ENCODE data around the gene DLX2. TPM values are rescaled to one million over a fixed set of nuclear protein-coding genes. Genes with fewer than 3 reads are reported as not detected.

The DLX2 gene
- total RNA-seq, 2 experiments from 2014 or later = not detected

- ChIA-PET POLR2A (interaction anchor here (1.0 to 2.5 kb wide), 2 partner anchors 11 to 15 kb away, joined by 3 to 9 read pairs; no protein-coding TSS in a partner anchor), CTCF (interaction anchor here (1.3 kb wide), 1 partner anchor 22 kb away, joined by 3 read pairs; no protein-coding TSS in a partner anchor)
- H3K4me1 Mint-ChIP-seq (ENCODE audit: low read depth) = peaks cover 80% of the 10 kb centered on the region
- intact Hi-C loops (cut with DNase I, micrococcal nuclease) = no loop called here
- ATAC-seq (ENCODE audit: poor library complexity) (peak; percentile 40), DNase-seq (peak in 5 of 14 experiments; percentile 43 to 77 (median 48))
- Histone ChIP-seq H3K27ac (ENCODE audit: low read depth in 1 of 2, low read length in 2 of 2) (no peak overlapping the region), H3K27me3 (ENCODE audit: control insufficient read depth in 1 of 2, insufficient read depth in 2 of 2, low read length in 2 of 2) (peaks cover 100% of the 10 kb centered on the region in 2 experiments), H3K4me3 (ENCODE audit: low read length) (peak overlapping the region; percentile 41), H3K4me1 (ENCODE audit: insufficient read depth, low read length) (peaks cover 75% of the 10 kb centered on the region), H3K36me3 (ENCODE audit: insufficient read depth, low read length) (no peaks in the 10 kb centered on the region), H3K9me3 (ENCODE audit: control insufficient read depth in 1 of 2, insufficient read depth in 1 of 2, low read length in 2 of 2) (peaks cover 16 to 86% of the 10 kb centered on the region in 2 experiments)
- peak overlapping the region; percentile 78 for H3K27ac Mint-ChIP-seq
- H3K4me3 Mint-ChIP-seq = peak overlapping the region; percentile 70
- peaks cover 11% of the 10 kb centered on the region for H3K36me3 Mint-ChIP-seq (ENCODE audit: low read depth)
- peaks cover 100% of the 10 kb centered on the region for H3K27me3 Mint-ChIP-seq
- peaks cover under 1% of the 10 kb centered on the region for H3K9me3 Mint-ChIP-seq
- TF ChIP-seq, protein P1, sequence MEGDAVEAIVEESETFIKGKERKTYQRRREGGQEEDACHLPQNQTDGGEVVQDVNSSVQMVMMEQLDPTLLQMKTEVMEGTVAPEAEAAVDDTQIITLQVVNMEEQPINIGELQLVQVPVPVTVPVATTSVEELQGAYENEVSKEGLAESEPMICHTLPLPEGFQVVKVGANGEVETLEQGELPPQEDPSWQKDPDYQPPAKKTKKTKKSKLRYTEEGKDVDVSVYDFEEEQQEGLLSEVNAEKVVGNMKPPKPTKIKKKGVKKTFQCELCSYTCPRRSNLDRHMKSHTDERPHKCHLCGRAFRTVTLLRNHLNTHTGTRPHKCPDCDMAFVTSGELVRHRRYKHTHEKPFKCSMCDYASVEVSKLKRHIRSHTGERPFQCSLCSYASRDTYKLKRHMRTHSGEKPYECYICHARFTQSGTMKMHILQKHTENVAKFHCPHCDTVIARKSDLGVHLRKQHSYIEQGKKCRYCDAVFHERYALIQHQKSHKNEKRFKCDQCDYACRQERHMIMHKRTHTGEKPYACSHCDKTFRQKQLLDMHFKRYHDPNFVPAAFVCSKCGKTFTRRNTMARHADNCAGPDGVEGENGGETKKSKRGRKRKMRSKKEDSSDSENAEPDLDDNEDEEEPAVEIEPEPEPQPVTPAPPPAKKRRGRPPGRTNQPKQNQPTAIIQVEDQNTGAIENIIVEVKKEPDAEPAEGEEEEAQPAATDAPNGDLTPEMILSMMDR (IDR thresholded peaks at IDR 0.05) = no peak
Measured at GRCh38 chr2:172084645-172085459, 17.8 kb downstream of the DLX2 start.

DNA sequence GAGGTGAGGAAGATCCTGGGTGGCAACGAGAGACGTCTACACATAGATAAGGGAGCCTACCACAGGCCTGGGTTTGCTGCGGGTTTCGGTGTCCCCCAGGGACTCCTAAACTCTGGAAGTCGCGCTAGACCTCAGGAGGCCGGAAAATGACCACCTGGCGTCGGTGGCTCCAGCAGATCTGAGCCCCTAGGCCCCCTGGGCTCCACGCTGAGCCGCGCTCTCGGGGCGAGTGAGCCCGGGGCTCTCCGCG is 18.4 kb downstream of the DLX2 start:
- H3K27me3 Mint-ChIP-seq = peaks cover 100% of the 10 kb centered on the region
- Histone ChIP-seq H3K4me1 (ENCODE audit: insufficient read depth, low read length) (peaks cover 75% of the 10 kb centered on the region), H3K27me3 (ENCODE audit: control insufficient read depth in 1 of 2, insufficient read depth in 2 of 2, low read length in 2 of 2) (peaks cover 100% of the 10 kb centered on the region in 2 experiments), H3K27ac (ENCODE audit: low read depth in 1 of 2, low read length in 2 of 2) (no peak overlapping the region), H3K36me3 (ENCODE audit: insufficient read depth, low read length) (no peaks in the 10 kb centered on the region), H3K4me3 (ENCODE audit: low read length) (peak overlapping the region; percentile 41), H3K9me3 (ENCODE audit: control insufficient read depth in 1 of 2, insufficient read depth in 1 of 2, low read length in 2 of 2) (peaks cover 16 to 82% of the 10 kb centered on the region in 2 experiments)
- ATAC-seq (ENCODE audit: poor library complexity) = no peak
- H3K36me3 Mint-ChIP-seq (ENCODE audit: low read depth) = peaks cover 11% of the 10 kb centered on the region
- TF ChIP-seq, protein P1 (IDR thresholded peaks at IDR 0.05) = no peak
- H3K27ac Mint-ChIP-seq = peak overlapping the region; percentile 78
- H3K4me3 Mint-ChIP-seq = peak overlapping the region; percentile 70
- peaks cover 81% of the 10 kb centered on the region for H3K4me1 Mint-ChIP-seq (ENCODE audit: low read depth)
- DNase-seq = no peak
- CTCF ChIA-PET = interaction anchor here (1.1 to 1.3 kb wide), 2 partner anchors 20 to 22 kb away, joined by 3 read pairs; no protein-coding TSS in a partner anchor
- POLR2A ChIA-PET = interaction anchor here (2.5 to 3.5 kb wide), 2 partner anchors 12 to 19 kb away, joined by 9 to 23 read pairs; partner anchors contain the start of gene DLX2
- intact Hi-C loops (cut with DNase I, micrococcal nuclease) = no loop called here
- H3K9me3 Mint-ChIP-seq = peaks cover 2% of the 10 kb centered on the region

DNA sequence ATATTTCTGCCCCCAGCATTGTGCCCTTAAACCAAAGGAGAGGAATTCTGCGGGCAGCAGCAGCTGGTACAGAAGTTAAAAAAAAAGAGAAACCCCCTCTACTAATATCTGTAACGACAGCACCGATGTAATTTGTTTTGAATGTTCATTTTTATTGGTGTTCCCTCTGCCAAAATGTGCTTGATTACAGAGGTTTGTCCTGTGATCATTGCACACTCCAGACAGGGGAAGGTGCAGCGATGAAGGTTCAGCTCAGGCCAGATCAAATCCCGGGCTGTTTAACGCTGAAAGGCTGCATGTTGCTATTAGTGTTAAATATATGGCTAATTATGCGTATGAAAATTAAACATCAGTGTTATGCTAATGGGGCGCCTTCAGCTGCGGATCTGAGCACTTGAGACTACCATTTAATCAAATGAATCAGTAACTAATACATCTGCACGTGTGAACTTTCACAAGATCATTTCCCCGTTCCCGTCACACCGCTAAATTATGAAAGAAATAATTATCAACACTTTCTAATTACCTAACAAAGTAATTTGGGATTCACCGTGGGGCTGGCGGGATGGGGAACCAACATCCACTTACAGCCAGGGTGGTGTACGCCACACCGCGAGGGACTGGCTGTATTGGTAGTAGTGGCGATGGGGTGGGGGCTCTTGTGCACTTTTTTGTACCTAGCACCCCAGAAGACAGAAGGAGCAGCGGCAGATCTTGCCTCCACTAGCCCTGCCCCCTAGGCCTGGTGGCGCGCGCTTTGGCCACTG is 18.9 kb downstream of the DLX2 start:
- Mint-ChIP-seq H3K27ac (peak overlapping the region; percentile 78), H3K36me3 (ENCODE audit: low read depth) (peaks cover 11% of the 10 kb centered on the region), H3K9me3 (peaks cover 2% of the 10 kb centered on the region), H3K4me3 (peak overlapping the region; percentile 70), H3K27me3 (peaks cover 100% of the 10 kb centered on the region), H3K4me1 (ENCODE audit: low read depth) (peaks cover 78% of the 10 kb centered on the region)
- H3K27me3 ChIP-seq (ENCODE audit: control insufficient read depth in 1 of 2, insufficient read depth in 2 of 2, low read length in 2 of 2) = peaks cover 99 to 100% of the 10 kb centered on the region in 2 experiments
- peak in 2 of 14 experiments; percentile 25 to 32 for DNase-seq
- H3K36me3 ChIP-seq (ENCODE audit: insufficient read depth, low read length) = no peaks in the 10 kb centered on the region
- H3K9me3 ChIP-seq (ENCODE audit: control insufficient read depth in 1 of 2, insufficient read depth in 1 of 2, low read length in 2 of 2) = peaks cover 16 to 82% of the 10 kb centered on the region in 2 experiments
- ChIA-PET CTCF (interaction anchor here (1.0 to 1.3 kb wide), 3 partner anchors 11 to 23 kb away, joined by 3 to 5 read pairs (median 3); no protein-coding TSS in a partner anchor), POLR2A (interaction anchor here (0.7 to 3.5 kb wide), 5 partner anchors 12 to 397 kb away, joined by 3 to 23 read pairs (median 4); partner anchors contain the start of genes DLX2 and DYNC1I2)
- TF ChIP-seq, protein P1 (IDR thresholded peaks at IDR 0.05) = no peak
- peaks cover 75% of the 10 kb centered on the region for H3K4me1 ChIP-seq (ENCODE audit: insufficient read depth, low read length)
- no peak overlapping the region for H3K27ac ChIP-seq (ENCODE audit: low read depth in 1 of 2, low read length in 2 of 2)
- H3K4me3 ChIP-seq (ENCODE audit: low read length) = no peak overlapping the region
- intact Hi-C loops (cut with DNase I, micrococcal nuclease) = no loop called here
- ATAC-seq (ENCODE audit: poor library complexity) = no peak
